Mesenchymal stem cell (in vitro differentiated cells and primary cell): ENCODE results near the gene PLA2G4C.

ENCODE experiments used
- DNase-seq: peaks from one replicate; pipeline ENCODE4 v3.0.0-alpha.2; 2013
- H2AFZ ChIP-seq: one replicate; pipeline ENCODE4 v1.6.1; 2013; ENCODE audit warnings: low read depth, mild to moderate bottlenecking, control low read depth, inconsistent platforms, low read length, moderate library complexity
- H2AK5ac ChIP-seq: 2 replicates; pipeline ENCODE4 v1.6.1; 2013; ENCODE audit warnings: low read length, moderate library complexity, mild to moderate bottlenecking, inconsistent platforms; ENCODE audit not compliant: severe bottlenecking
- H2BK120ac ChIP-seq: one replicate; pipeline ENCODE4 v1.6.1; 2013; ENCODE audit warnings: low read depth, mild to moderate bottlenecking, inconsistent platforms, low read length, moderate library complexity
- H2BK12ac ChIP-seq, 2 experiments: one replicate each; pipeline ENCODE4 v1.6.1; 2013; ENCODE audit warnings: inconsistent platforms in 2 of 2, low read length in 2 of 2, mild to moderate bottlenecking in 2 of 2, moderate library complexity in 2 of 2, control low read depth in 1 of 2
- H2BK15ac ChIP-seq: one replicate; pipeline ENCODE4 v1.6.1; 2013; ENCODE audit warnings: mild to moderate bottlenecking, low read depth, inconsistent platforms; ENCODE audit not compliant: poor library complexity, severe bottlenecking
- H2BK5ac ChIP-seq: 2 replicates; pipeline ENCODE4 v1.6.1; 2013; ENCODE audit warnings: low read depth, mild to moderate bottlenecking, low read length, control low read depth, inconsistent platforms; ENCODE audit not compliant: poor library complexity, severe bottlenecking
- H3K14ac ChIP-seq, 2 experiments: one replicate each; pipeline ENCODE4 v1.6.1; 2013; ENCODE audit warnings: inconsistent platforms in 2 of 2, low read length in 2 of 2, control low read depth in 1 of 2, mild to moderate bottlenecking in 1 of 2, moderate library complexity in 1 of 2
- H3K18ac ChIP-seq, 2 experiments: one replicate each; pipeline ENCODE4 v1.6.1; 2013; ENCODE audit warnings: inconsistent platforms in 2 of 2, low read length in 2 of 2, control low read depth in 1 of 2, low read depth in 1 of 2, mild to moderate bottlenecking in 1 of 2
- H3K23ac ChIP-seq, 2 experiments: one replicate each; pipeline ENCODE4 v1.6.1; 2013; ENCODE audit warnings: inconsistent platforms in 2 of 2, low read length in 2 of 2, mild to moderate bottlenecking in 2 of 2, moderate library complexity in 2 of 2, control low read depth in 1 of 2
- H3K27ac ChIP-seq: 2 replicates; pipeline ENCODE4 v1.5.1; 2013; ENCODE audit warnings: mild to moderate bottlenecking, moderate library complexity, low read length, control low read depth, inconsistent platforms; ENCODE audit not compliant: poor library complexity, severe bottlenecking
- H3K27me3 ChIP-seq, 2 experiments: 2 replicates each; pipeline versions ENCODE4 v1.6.1 to v1.7.0; 2013; ENCODE audit warnings: low read length in 2 of 2, mild to moderate bottlenecking in 2 of 2, moderate library complexity in 2 of 2, control low read depth in 1 of 2, inconsistent platforms in 1 of 2; ENCODE audit not compliant: control insufficient read depth in 1 of 2, insufficient read depth in 1 of 2
- H3K36me3 ChIP-seq, 2 experiments: 2 replicates each; pipeline versions ENCODE4 v1.6.1 to v1.7.0; 2013; ENCODE audit warnings: low read length in 2 of 2, control low read depth in 1 of 2, inconsistent platforms in 1 of 2, low read depth in 1 of 2, mild to moderate bottlenecking in 1 of 2; ENCODE audit not compliant: insufficient read depth in 2 of 2, control insufficient read depth in 1 of 2
- H3K4ac ChIP-seq, 2 experiments: one replicate each; pipeline ENCODE4 v1.6.1; 2013; ENCODE audit warnings: inconsistent platforms in 2 of 2, low read length in 2 of 2, mild to moderate bottlenecking in 2 of 2, moderate library complexity in 2 of 2, control low read depth in 1 of 2, low read depth in 1 of 2
- H3K4me1 ChIP-seq: 2 replicates; pipeline ENCODE4 v1.6.1; 2013; ENCODE audit warnings: low read depth, low read length, control low read depth; ENCODE audit not compliant: control insufficient read depth, insufficient read depth
- H3K4me2 ChIP-seq: 2 replicates; pipeline ENCODE4 v1.6.1; 2013; ENCODE audit warnings: low read length, mild to moderate bottlenecking, inconsistent platforms; ENCODE audit not compliant: poor library complexity, severe bottlenecking
- H3K4me3 ChIP-seq, 2 experiments: 2 replicates each; pipeline versions ENCODE4 v1.5.1 to v1.7.0; 2013; ENCODE audit warnings: low read length in 2 of 2, mild to moderate bottlenecking in 2 of 2, control low read depth in 1 of 2, low read depth in 1 of 2; ENCODE audit not compliant: insufficient read depth in 1 of 2
- H3K79me1 ChIP-seq: replicated peaks from 2 replicates; pipeline ENCODE4 v1.6.1; 2013; ENCODE audit warnings: mild to moderate bottlenecking, control low read depth, low read length, inconsistent platforms; ENCODE audit not compliant: poor library complexity, severe bottlenecking
- H3K9ac ChIP-seq: 2 replicates; pipeline ENCODE4 v1.7.0; 2013; ENCODE audit warnings: mild to moderate bottlenecking, low read length, moderate library complexity
- H3K9me3 ChIP-seq: 2 replicates; pipeline ENCODE4 v1.7.0; 2013; ENCODE audit warnings: mild to moderate bottlenecking, low read length; ENCODE audit not compliant: control insufficient read depth
- H4K8ac ChIP-seq: one replicate; pipeline ENCODE4 v1.6.1; 2013; ENCODE audit warnings: inconsistent platforms, mild to moderate bottlenecking, low read length, moderate library complexity
- H4K91ac ChIP-seq: one replicate; pipeline ENCODE4 v1.6.1; 2013; ENCODE audit warnings: mild to moderate bottlenecking, low read length, inconsistent platforms
- whole genome bisulfite sequencing: methylation state at CpG from one replicate; pipeline ENCODE4 v1.1.7; 2013; ENCODE audit warnings: mixed read lengths; 5-methylcytosine and 5-hydroxymethylcytosine counted together

The PLA2G4C gene

GRCh38 chr19:48043675-48044258 is 66.8 kb downstream of the PLA2G4C start, which contains the start of gene CABP5:
TSS of gene CABP5 (minus strand) at chr19:48044079. CDS start at chr19:48043922, 157 bp downstream.
- 80% methylated on average over 7 of the region's 10 CpGs for WGBS
- H2BK12ac ChIP-seq = no peak within 1 kb of the TSS
- peaks cover 14% of the 10 kb centered on the region for H3K9me3 ChIP-seq
- H3K4ac ChIP-seq = no peak within 1 kb of the TSS
- no peaks in the 10 kb centered on the region for H3K79me1 ChIP-seq
- no peaks in the 10 kb centered on the region for H3K36me3 ChIP-seq
- no peak within 1 kb of the TSS for H3K9ac ChIP-seq
- H4K8ac ChIP-seq = no peak within 1 kb of the TSS
- no peak within 1 kb of the TSS for H2AFZ ChIP-seq
- no peak within 1 kb of the TSS for H3K27ac ChIP-seq
- peaks cover 0 to 30% of the 10 kb centered on the region in 2 experiments for H3K27me3 ChIP-seq
- no peak for DNase-seq
- no peak within 1 kb of the TSS for H3K23ac ChIP-seq
- no peak within 1 kb of the TSS for H3K4me3 ChIP-seq
- H2BK15ac ChIP-seq = peak within 1 kb of the TSS; percentile 12
- no peak within 1 kb of the TSS for H3K4me2 ChIP-seq
- no peaks in the 10 kb centered on the region for H3K4me1 ChIP-seq
- H4K91ac ChIP-seq = no peak within 1 kb of the TSS
- no peak within 1 kb of the TSS for H3K14ac ChIP-seq
- no peak within 1 kb of the TSS for H2BK120ac ChIP-seq
- no peak within 1 kb of the TSS for H2BK5ac ChIP-seq
- H3K18ac ChIP-seq = no peak within 1 kb of the TSS
- no peak within 1 kb of the TSS for H2AK5ac ChIP-seq

- Histone ChIP-seq H4K91ac (no peak overlapping the region), H3K23ac (no peak overlapping the region), H2AFZ (no peak overlapping the region), H3K4me3 (no peak overlapping the region), H3K79me1 (no peaks in the 10 kb centered on the region), H3K4me2 (no peak overlapping the region), H3K4ac (no peak overlapping the region), H3K4me1 (no peaks in the 10 kb centered on the region), H2BK15ac (no peak overlapping the region), H3K9me3 (peaks cover 4% of the 10 kb centered on the region), H2BK120ac (no peak overlapping the region), H2AK5ac (no peak overlapping the region), H4K8ac (no peak overlapping the region), H3K36me3 (no peaks in the 10 kb centered on the region), H3K27me3 (peaks cover 0 to 26% of the 10 kb centered on the region in 2 experiments), H3K18ac (no peak overlapping the region), H3K27ac (no peak overlapping the region), H3K9ac (no peak overlapping the region), H2BK5ac (no peak overlapping the region), H2BK12ac (no peak overlapping the region), H3K14ac (no peak overlapping the region)
- DNase-seq = no peak
- WGBS = 64% methylated on average over 2 of the region's 2 CpGs
These were observed 68.6 kb downstream of the PLA2G4C start for GRCh38 chr19:48041877-48042580.

GRCh38 chr19:48036765-48037164 is 73.9 kb downstream of the PLA2G4C start:
- Histone ChIP-seq H3K18ac (no peak overlapping the region), H3K27ac (no peak overlapping the region), H4K8ac (no peak overlapping the region), H3K23ac (no peak overlapping the region), H3K4ac (no peak overlapping the region), H2BK120ac (no peak overlapping the region), H2BK15ac (no peak overlapping the region), H3K79me1 (no peaks in the 10 kb centered on the region), H3K14ac (no peak overlapping the region), H3K4me3 (no peak overlapping the region), H3K9ac (no peak overlapping the region), H4K91ac (no peak overlapping the region), H3K9me3 (peaks cover 12% of the 10 kb centered on the region), H2BK5ac (no peak overlapping the region), H3K4me1 (no peaks in the 10 kb centered on the region), H3K4me2 (no peak overlapping the region), H3K36me3 (no peaks in the 10 kb centered on the region), H2AFZ (no peak overlapping the region), H2AK5ac (no peak overlapping the region), H3K27me3 (peaks cover 0 to 34% of the 10 kb centered on the region in 2 experiments), H2BK12ac (no peak overlapping the region)
- no peak for DNase-seq
- 91% methylated on average over 1 of the region's 2 CpGs for WGBS

GRCh38 chr19:48033604-48034003 is 77.0 kb downstream of the PLA2G4C start:
- peaks cover 12% of the 10 kb centered on the region for H3K9me3 ChIP-seq
- 75% methylated on average over 4 of the region's 5 CpGs for WGBS
- no peak overlapping the region for H2BK120ac ChIP-seq
- H3K9ac ChIP-seq = no peak overlapping the region
- H2AK5ac ChIP-seq = no peak overlapping the region
- no peaks in the 10 kb centered on the region for H3K79me1 ChIP-seq
- peaks cover 6 to 27% of the 10 kb centered on the region in 2 experiments for H3K27me3 ChIP-seq
- H3K18ac ChIP-seq = no peak overlapping the region
- no peak overlapping the region for H3K4ac ChIP-seq
- H3K14ac ChIP-seq = no peak overlapping the region
- H3K4me2 ChIP-seq = no peak overlapping the region
- no peak overlapping the region for H4K8ac ChIP-seq
- H2BK15ac ChIP-seq = no peak overlapping the region
- H2AFZ ChIP-seq = no peak overlapping the region
- no peak overlapping the region for H2BK12ac ChIP-seq
- no peak overlapping the region for H2BK5ac ChIP-seq
- no peak overlapping the region for H3K4me3 ChIP-seq
- no peaks in the 10 kb centered on the region for H3K36me3 ChIP-seq
- no peak overlapping the region for H3K27ac ChIP-seq
- no peak overlapping the region for H4K91ac ChIP-seq
- H3K23ac ChIP-seq = no peak overlapping the region
- no peaks in the 10 kb centered on the region for H3K4me1 ChIP-seq
- DNase-seq = no peak
